H9 (cell line): Measurements from ENCODE around the gene GLB1L3. TPM values are rescaled to one million over a fixed set of nuclear protein-coding genes. Genes with fewer than 3 reads are reported as not detected.
"Not testable (repeated sequence)": the region's sequence is repeated elsewhere in the genome, so short reads cannot be mapped to it uniquely, and the experiment has no call there.

Source experiments
- DNase-seq: peaks from one replicate; pipeline ENCODE4 v3.0.0-alpha.2; 2017
- H2AFZ ChIP-seq: one replicate; pipeline ENCODE4 v1.6.1; 2013; ENCODE audit warnings: mild to moderate bottlenecking, low read length, control low read depth, moderate library complexity
- H2AK5ac ChIP-seq: 2 replicates; pipeline ENCODE4 v1.6.1; 2013; ENCODE audit warnings: low read length, control low read depth, mixed read lengths; ENCODE audit not compliant: insufficient read length
- H2BK120ac ChIP-seq: one replicate; pipeline ENCODE4 v1.6.1; 2013; ENCODE audit warnings: low read depth, mild to moderate bottlenecking, low read length, control low read depth, inconsistent platforms; ENCODE audit not compliant: poor library complexity, severe bottlenecking
- H2BK12ac ChIP-seq: 2 replicates; pipeline ENCODE4 v1.6.1; 2013; ENCODE audit warnings: low read length, control low read depth, mixed read lengths, low read depth; ENCODE audit not compliant: insufficient read length
- H2BK15ac ChIP-seq: 2 replicates; pipeline ENCODE4 v1.6.1; 2013; ENCODE audit warnings: low read depth, low read length, control low read depth
- H2BK20ac ChIP-seq: one replicate; pipeline ENCODE4 v1.6.1; 2013; ENCODE audit warnings: low read depth, mild to moderate bottlenecking, low read length, control low read depth, inconsistent platforms; ENCODE audit not compliant: poor library complexity, severe bottlenecking
- H2BK5ac ChIP-seq: 2 replicates; pipeline ENCODE4 v1.6.1; 2013; ENCODE audit warnings: low read length, control low read depth, mixed read lengths; ENCODE audit not compliant: insufficient read length
- H3K14ac ChIP-seq: 2 replicates; pipeline ENCODE4 v1.6.1; 2013; ENCODE audit warnings: low read length, control low read depth; ENCODE audit not compliant: insufficient read depth
- H3K18ac ChIP-seq: 2 replicates; pipeline ENCODE4 v1.6.1; 2013; ENCODE audit warnings: low read depth, mild to moderate bottlenecking, mixed read lengths, low read length, control low read depth; ENCODE audit not compliant: insufficient read length
- H3K23ac ChIP-seq: 2 replicates; pipeline ENCODE4 v1.6.1; 2013; ENCODE audit warnings: low read length, control low read depth, mixed read lengths, low read depth; ENCODE audit not compliant: insufficient read length
- H3K23me2 ChIP-seq: 2 replicates; pipeline ENCODE4 v1.6.1; 2013; ENCODE audit warnings: low read depth, mild to moderate bottlenecking, mixed read lengths, low read length, control low read depth; ENCODE audit not compliant: insufficient read length, poor library complexity, severe bottlenecking
- H3K27ac ChIP-seq: 2 replicates; pipeline ENCODE4 v1.5.1; 2013; ENCODE audit warnings: low read length, control low read depth, mixed read lengths, low read depth; ENCODE audit not compliant: insufficient read length
- H3K27me3 ChIP-seq: 2 replicates; pipeline ENCODE4 v1.6.1; 2013; ENCODE audit warnings: low read length, control low read depth, inconsistent platforms; ENCODE audit not compliant: insufficient read depth
- H3K4ac ChIP-seq: 2 replicates; pipeline ENCODE4 v1.6.1; 2013; ENCODE audit warnings: low read depth, mild to moderate bottlenecking, control low read depth, inconsistent platforms, low read length, moderate library complexity
- H3K4me1 ChIP-seq: 2 replicates; pipeline ENCODE4 v1.6.1; 2013; ENCODE audit warnings: low read length, control low read depth, inconsistent platforms; ENCODE audit not compliant: insufficient read depth
- H3K4me2 ChIP-seq: 2 replicates; pipeline ENCODE4 v1.6.1; 2013; ENCODE audit warnings: low read length, control low read depth, mixed read lengths; ENCODE audit not compliant: insufficient read length, insufficient read depth
- H3K56ac ChIP-seq: 2 replicates; pipeline ENCODE4 v1.6.1; 2013; ENCODE audit warnings: low read depth, mild to moderate bottlenecking, mixed read lengths, low read length, control low read depth; ENCODE audit not compliant: insufficient read length
- H3K79me1 ChIP-seq: 2 replicates; pipeline ENCODE4 v1.6.1; 2013; ENCODE audit warnings: low read depth, mild to moderate bottlenecking, moderate library complexity, low read length, control low read depth, inconsistent platforms; ENCODE audit not compliant: insufficient read depth, poor library complexity, severe bottlenecking
- H3K79me2 ChIP-seq: 2 replicates; pipeline ENCODE4 v1.6.1; 2013; ENCODE audit warnings: low read length, control low read depth, inconsistent platforms; ENCODE audit not compliant: insufficient read depth
- H3K9ac ChIP-seq: 2 replicates; pipeline ENCODE4 v1.6.1; 2013; ENCODE audit warnings: low read length, control low read depth, mixed read lengths; ENCODE audit not compliant: insufficient read length; ENCODE audit errors: extremely low read depth
- H3K9me3 ChIP-seq: one replicate; pipeline ENCODE4 v1.6.1; 2013; ENCODE audit warnings: low read depth, low read length, inconsistent platforms; ENCODE audit not compliant: control insufficient read depth
- H3T11ph ChIP-seq: one replicate; pipeline ENCODE4 v1.6.1; 2013; ENCODE audit warnings: mild to moderate bottlenecking, low read length, control low read depth, inconsistent platforms
- H4K20me1 ChIP-seq: one replicate; pipeline ENCODE4 v1.6.1; 2013; ENCODE audit not compliant: control insufficient read depth, insufficient read length, insufficient read depth
- H4K5ac ChIP-seq: 2 replicates; pipeline ENCODE4 v1.6.1; 2013; ENCODE audit warnings: low read depth, mild to moderate bottlenecking, mixed read lengths, low read length, control low read depth; ENCODE audit not compliant: insufficient read length
- H4K8ac ChIP-seq: replicated peaks from 2 replicates; pipeline ENCODE4 v1.6.1; 2013; ENCODE audit warnings: low read length, control low read depth, mixed read lengths, low read depth; ENCODE audit not compliant: insufficient read length
- H4K91ac ChIP-seq: 2 replicates; pipeline ENCODE4 v1.6.1; 2013; ENCODE audit warnings: low read depth, mild to moderate bottlenecking, moderate library complexity, mixed read lengths, low read length, control low read depth; ENCODE audit not compliant: insufficient read length
- H3K27ac Mint-ChIP-seq, 3 experiments: 2 replicates in 2 of 3; 3 replicates in 1 of 3; pipeline ENCODE4 v1.8.0; 2020 to 2021; ENCODE audit warnings: mixed read lengths in 3 of 3, mild to moderate bottlenecking in 1 of 3, moderate library complexity in 1 of 3
- H3K27me3 Mint-ChIP-seq: 2 replicates; pipeline ENCODE4 v1.8.0; 2021; ENCODE audit warnings: low read depth, mild to moderate bottlenecking, moderate library complexity, mixed read lengths
- H3K36me3 Mint-ChIP-seq, 3 experiments: 2 replicates in 2 of 3; 3 replicates in 1 of 3; pipeline ENCODE4 v1.8.0; 2020 to 2021; ENCODE audit warnings: low read depth in 3 of 3, mixed read lengths in 3 of 3; ENCODE audit not compliant: insufficient read depth in 1 of 3
- H3K4me1 Mint-ChIP-seq, 2 experiments: 2 replicates each; pipeline ENCODE4 v1.8.0; 2020; ENCODE audit warnings: mixed read lengths in 2 of 2
- H3K4me3 Mint-ChIP-seq, 2 experiments: 2 replicates in 1 of 2; 3 replicates in 1 of 2; pipeline ENCODE4 v1.8.0; 2020 to 2021; ENCODE audit warnings: mild to moderate bottlenecking in 2 of 2, mixed read lengths in 2 of 2, moderate library complexity in 1 of 2
- H3K9me3 Mint-ChIP-seq, 2 experiments: 2 replicates in 1 of 2; 3 replicates in 1 of 2; pipeline ENCODE4 v1.8.0; 2020; ENCODE audit warnings: mild to moderate bottlenecking in 2 of 2, mixed read lengths in 2 of 2, moderate library complexity in 1 of 2
- CTCF ChIP-seq: fragments of 200-600 bp; sonication (generic); conservative IDR thresholded peaks from 3 replicates; pipeline ENCODE4 v1.8.0; 2021; ENCODE audit warnings: antibody characterized with exemption, mild to moderate bottlenecking
- WGBS: extraction: QIAGEN DNeasy Blood & Tissue Kit; methylation state at CpG from one replicate; pipeline ENCODE4 v1.1.7; 2013; ENCODE audit warnings: missing lambda C conversion rate, low lambda C conversion rate, mixed read lengths; ENCODE audit not compliant: insufficient read length; ENCODE audit errors: extremely low coverage; 5-methylcytosine and 5-hydroxymethylcytosine counted together
- total RNA-seq: library from RNA; stranded (reverse); gene quantifications from 2 replicates; pipeline ENCODE4 v1.2.1, GENCODE V29; 2021

Gene GLB1L3
- total RNA-seq, 1 experiment from 2014 or later: 11.2 TPM

DNA sequence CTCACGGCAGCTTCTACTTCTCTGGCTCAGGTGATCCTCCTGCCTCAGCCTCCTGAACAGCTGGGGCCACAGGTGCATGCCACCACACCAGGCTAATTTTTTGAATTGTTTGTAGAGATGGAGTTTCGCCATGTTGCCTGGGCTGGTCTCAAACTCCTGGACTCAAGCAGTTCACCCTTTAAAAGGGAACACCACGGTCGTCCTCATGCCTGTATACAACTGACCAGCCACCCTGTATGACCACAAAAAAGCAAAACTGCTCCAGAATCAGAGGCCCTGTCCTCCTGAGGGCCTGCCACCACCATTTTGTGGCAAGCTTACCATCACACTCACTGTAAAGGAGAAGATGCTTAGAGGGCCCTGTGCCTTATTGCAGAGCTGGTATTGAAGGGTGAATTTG, 2.2 kb downstream of the GLB1L3 start:
- H3K23me2 ChIP-seq: peaks cover 16% of the 10 kb centered on the region
- no peak overlapping the region for H3K23ac ChIP-seq
- H4K8ac ChIP-seq: no peak overlapping the region
- no peaks in the 10 kb centered on the region for H4K20me1 ChIP-seq
- no peak overlapping the region for H3K27ac ChIP-seq
- H3T11ph ChIP-seq: no peak overlapping the region
- no peak overlapping the region for H2AFZ ChIP-seq
- H3K27me3 Mint-ChIP-seq: peaks cover 15% of the 10 kb centered on the region
- DNase-seq: no peak
- H3K9ac ChIP-seq: no peak overlapping the region
- TF ChIP-seq CTCF: no peak
- H2BK120ac ChIP-seq: no peak overlapping the region
- H3K9me3 Mint-ChIP-seq: peaks cover 0 to 4% of the 10 kb centered on the region in 2 experiments; a peak in 3 of 5 replicates
- H3K56ac ChIP-seq: no peak overlapping the region
- no peak overlapping the region for H4K91ac ChIP-seq
- no peak overlapping the region for H2BK12ac ChIP-seq
- no peak overlapping the region for H3K27ac Mint-ChIP-seq
- H3K36me3 Mint-ChIP-seq: peaks cover 8 to 21% (median 9%) of the 10 kb centered on the region in 3 experiments; a peak in 6 of 7 replicates
- no peak overlapping the region for H2BK20ac ChIP-seq
- WGBS: no CpG with 5 or more reads among the region's 4 CpGs
- no peaks in the 10 kb centered on the region for H3K27me3 ChIP-seq
- no peaks in the 10 kb centered on the region for H3K9me3 ChIP-seq
- no peak overlapping the region for H3K18ac ChIP-seq
- H2BK5ac ChIP-seq: no peak overlapping the region
- H2BK15ac ChIP-seq: no peak overlapping the region
- H3K79me1 ChIP-seq: no peaks in the 10 kb centered on the region
- peak overlapping the region; percentile 86 for H3K4me2 ChIP-seq
- H3K4me1 ChIP-seq: no peaks in the 10 kb centered on the region
- H3K14ac ChIP-seq: no peak overlapping the region
- H3K4me3 Mint-ChIP-seq: peak overlapping the region in 1 of 2 experiments; percentile 62; a peak in 2 of 5 replicates
- no peak overlapping the region for H3K4ac ChIP-seq
- no peak overlapping the region for H2AK5ac ChIP-seq
- peaks cover 7% of the 10 kb centered on the region; the same call in 1 of the 2 replicates for H3K79me2 ChIP-seq
- H4K5ac ChIP-seq: no peak overlapping the region
- H3K4me1 Mint-ChIP-seq: peaks cover 20 to 26% of the 10 kb centered on the region in 2 experiments

DNA sequence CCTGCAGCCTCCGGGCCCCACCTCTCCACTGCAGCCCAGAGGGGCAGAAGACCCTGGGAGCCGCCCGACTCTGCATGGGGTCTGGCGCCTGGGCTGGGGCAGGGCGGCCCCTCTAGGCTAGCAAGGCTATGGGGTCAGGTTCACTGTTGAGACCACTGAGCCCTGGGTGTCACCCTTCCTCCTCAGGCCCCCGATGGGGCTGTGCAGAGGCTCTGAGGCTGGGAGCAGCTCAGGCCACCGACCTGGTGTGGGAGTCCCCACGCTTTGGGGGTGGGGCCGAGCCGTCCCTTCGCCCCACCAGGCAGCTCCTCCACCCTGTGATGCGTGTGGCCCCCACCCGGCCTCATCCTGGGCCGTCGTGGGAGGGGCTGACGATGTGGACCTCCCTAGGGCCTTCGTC, 5.5 kb downstream of the GLB1L3 start:
- H2BK15ac ChIP-seq, H3K14ac ChIP-seq, H3K9me3 Mint-ChIP-seq, H3K79me2 ChIP-seq, H2AFZ ChIP-seq, H2BK12ac ChIP-seq, H3K4me1 Mint-ChIP-seq, H3K27ac ChIP-seq, H3K4ac ChIP-seq, H2BK120ac ChIP-seq, H3K4me3 Mint-ChIP-seq, H3K9me3 ChIP-seq, H2BK20ac ChIP-seq, H3K79me1 ChIP-seq, H2AK5ac ChIP-seq, H2BK5ac ChIP-seq, H4K20me1 ChIP-seq, H3T11ph ChIP-seq, H3K27me3 Mint-ChIP-seq, H4K5ac ChIP-seq, H3K27me3 ChIP-seq, DNase-seq, H3K56ac ChIP-seq, H3K9ac ChIP-seq, H3K4me1 ChIP-seq, H3K23ac ChIP-seq, H3K27ac Mint-ChIP-seq, H4K91ac ChIP-seq, H3K4me2 ChIP-seq, H4K8ac ChIP-seq, H3K18ac ChIP-seq: not testable (repeated sequence)
- WGBS: no CpG with 5 or more reads among the region's 17 CpGs
- H3K36me3 Mint-ChIP-seq: peaks cover 30 to 45% (median 31%) of the 10 kb centered on the region in 3 experiments
- H3K23me2 ChIP-seq: peaks cover 10% of the 10 kb centered on the region
